DND-41 (cell line): ENCODE data around the gene CALCB.

Experiments used
- ATAC-seq: fragments of 200-7000 bp; cut with Tn5 transposase; 3 replicates; pipeline ENCODE4 v1.9.1; 2021; ENCODE audit warnings: low read depth; ENCODE audit not compliant: insufficient read depth
- DNase-seq: peaks from one replicate; pipeline ENCODE4 v3.0.0-alpha.2; 2020
- H2AFZ ChIP-seq: 2 replicates; pipeline ENCODE4 v1.6.0; 2012; ENCODE audit warnings: low read depth, low read length
- H3K27ac ChIP-seq: 2 replicates; pipeline ENCODE4 v1.5.1; 2012; ENCODE audit warnings: low read length, inconsistent platforms
- H3K27me3 ChIP-seq: fragments of 200-600 bp; sonication (generic); 2 replicates; pipeline ENCODE4 v1.6.0; 2012; ENCODE audit warnings: low read length, mild to moderate bottlenecking, inconsistent platforms; ENCODE audit not compliant: insufficient read depth, poor library complexity
- H3K36me3 ChIP-seq: 2 replicates; pipeline ENCODE4 v1.5.1; 2012; ENCODE audit warnings: low read length, inconsistent platforms; ENCODE audit not compliant: insufficient read depth
- H3K4me1 ChIP-seq: 2 replicates; pipeline ENCODE4 v1.5.1; 2012; ENCODE audit warnings: mild to moderate bottlenecking, low read length; ENCODE audit not compliant: insufficient read depth
- H3K4me2 ChIP-seq: 2 replicates; pipeline ENCODE4 v1.6.0; 2012; ENCODE audit warnings: mild to moderate bottlenecking, moderate library complexity, low read length, inconsistent platforms; ENCODE audit not compliant: insufficient read depth
- H3K4me3 ChIP-seq, 2 experiments: fragments of 200-600 bp in 1 of 2; shearing (Covaris generic) in 1 of 2; 2 replicates each; pipeline ENCODE4 v1.5.1; 2012 to 2016; ENCODE audit warnings: inconsistent platforms in 2 of 2, low read length in 2 of 2, mild to moderate bottlenecking in 2 of 2, low read depth in 1 of 2, moderate library complexity in 1 of 2
- H3K79me2 ChIP-seq: 2 replicates; pipeline ENCODE4 v1.6.0; 2012; ENCODE audit warnings: low read length, inconsistent platforms; ENCODE audit not compliant: insufficient read depth
- H3K9ac ChIP-seq: 2 replicates; pipeline ENCODE4 v1.6.0; 2012; ENCODE audit warnings: low read depth, mild to moderate bottlenecking, inconsistent platforms, low read length, moderate library complexity
- H3K9me3 ChIP-seq: 2 replicates; pipeline ENCODE4 v1.5.1; 2012; ENCODE audit warnings: low read length, moderate library complexity, mild to moderate bottlenecking, inconsistent platforms; ENCODE audit not compliant: insufficient read depth, severe bottlenecking
- H4K20me1 ChIP-seq: 2 replicates; pipeline ENCODE4 v1.6.0; 2012; ENCODE audit warnings: low read length; ENCODE audit not compliant: insufficient read depth
- EZH2 ChIP-seq: IDR thresholded peaks from 3 replicates; pipeline ENCODE4 v1.6.1; 2012; ENCODE audit warnings: borderline replicate concordance, low read depth, mild to moderate bottlenecking, moderate library complexity, low read length, inconsistent platforms; ENCODE audit not compliant: severe bottlenecking
- TF ChIP-seq, protein P1 (sequence below): IDR thresholded peaks from 2 replicates; pipeline ENCODE4 v1.5.1; 2012; ENCODE audit warnings: borderline replicate concordance, low read length, moderate library complexity, mild to moderate bottlenecking; ENCODE audit not compliant: poor library complexity, severe bottlenecking; ENCODE audit errors: extremely low read depth

CALCB gene

DNA sequence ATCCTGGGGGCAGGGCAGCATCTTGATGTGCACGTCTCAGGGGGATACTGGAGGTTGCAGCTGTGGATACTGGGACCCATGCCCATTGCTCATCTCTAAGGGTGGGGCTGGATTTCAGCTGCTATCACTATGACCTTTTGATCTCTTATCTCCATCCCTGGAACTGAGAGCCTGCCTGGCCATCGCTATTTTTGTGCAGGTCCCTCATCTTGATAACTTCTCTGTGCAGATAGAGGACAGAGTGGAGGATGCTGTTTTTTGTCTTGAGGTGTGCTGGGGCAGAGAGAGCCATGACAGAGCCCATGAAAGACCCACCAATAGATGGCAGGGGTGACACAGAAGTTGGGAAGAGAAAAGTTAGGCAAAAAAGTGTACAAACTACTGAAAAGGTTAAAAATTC is 36.2 kb downstream of the CALCB start:
- Histone ChIP-seq H4K20me1 (no peaks in the 10 kb centered on the region), H3K4me1 (no peaks in the 10 kb centered on the region), H3K9me3 (no peaks in the 10 kb centered on the region), H3K9ac (no peak overlapping the region), H3K79me2 (no peaks in the 10 kb centered on the region), H2AFZ (no peak overlapping the region), H3K4me2 (no peak overlapping the region), H3K4me3 (no peak overlapping the region), H3K27me3 (peaks cover 12% of the 10 kb centered on the region), H3K27ac (no peak overlapping the region), H3K36me3 (no peaks in the 10 kb centered on the region)
- no peak for ATAC-seq
- TF ChIP-seq EZH2, result no peak
- TF ChIP-seq, protein P1, sequence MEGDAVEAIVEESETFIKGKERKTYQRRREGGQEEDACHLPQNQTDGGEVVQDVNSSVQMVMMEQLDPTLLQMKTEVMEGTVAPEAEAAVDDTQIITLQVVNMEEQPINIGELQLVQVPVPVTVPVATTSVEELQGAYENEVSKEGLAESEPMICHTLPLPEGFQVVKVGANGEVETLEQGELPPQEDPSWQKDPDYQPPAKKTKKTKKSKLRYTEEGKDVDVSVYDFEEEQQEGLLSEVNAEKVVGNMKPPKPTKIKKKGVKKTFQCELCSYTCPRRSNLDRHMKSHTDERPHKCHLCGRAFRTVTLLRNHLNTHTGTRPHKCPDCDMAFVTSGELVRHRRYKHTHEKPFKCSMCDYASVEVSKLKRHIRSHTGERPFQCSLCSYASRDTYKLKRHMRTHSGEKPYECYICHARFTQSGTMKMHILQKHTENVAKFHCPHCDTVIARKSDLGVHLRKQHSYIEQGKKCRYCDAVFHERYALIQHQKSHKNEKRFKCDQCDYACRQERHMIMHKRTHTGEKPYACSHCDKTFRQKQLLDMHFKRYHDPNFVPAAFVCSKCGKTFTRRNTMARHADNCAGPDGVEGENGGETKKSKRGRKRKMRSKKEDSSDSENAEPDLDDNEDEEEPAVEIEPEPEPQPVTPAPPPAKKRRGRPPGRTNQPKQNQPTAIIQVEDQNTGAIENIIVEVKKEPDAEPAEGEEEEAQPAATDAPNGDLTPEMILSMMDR, result no peak
- no peak for DNase-seq

DNA sequence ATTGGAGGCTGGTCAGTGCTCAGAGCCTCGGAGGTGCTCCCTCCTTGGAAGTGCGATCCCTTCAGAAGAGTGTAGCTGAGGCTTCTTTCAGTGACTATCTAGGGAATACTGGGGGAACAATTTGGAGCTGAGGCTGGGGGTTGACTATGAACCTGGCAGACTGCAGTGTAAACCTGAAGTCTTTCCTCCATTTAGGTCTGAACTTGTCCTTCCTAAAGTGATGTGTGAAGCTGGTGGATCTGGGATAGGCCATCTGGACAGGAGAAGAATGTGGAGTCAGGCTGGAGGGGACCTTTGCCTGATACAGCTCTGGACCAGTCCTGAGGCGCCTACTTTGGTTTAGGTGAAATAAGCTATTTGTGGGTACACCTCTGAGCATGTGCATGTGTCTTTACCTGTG is 37.8 kb downstream of the CALCB start:
- H3K9me3 ChIP-seq, result no peaks in the 10 kb centered on the region
- H4K20me1 ChIP-seq, result no peaks in the 10 kb centered on the region
- no peak overlapping the region for H3K9ac ChIP-seq
- no peak for DNase-seq
- TF ChIP-seq EZH2, result no peak
- TF ChIP-seq, protein P1, result no peak
- no peak for ATAC-seq
- no peak overlapping the region for H3K4me3 ChIP-seq
- H3K4me2 ChIP-seq, result no peak overlapping the region
- H2AFZ ChIP-seq, result no peak overlapping the region
- H3K27me3 ChIP-seq, result peaks cover 9% of the 10 kb centered on the region
- no peak overlapping the region for H3K27ac ChIP-seq
- no peaks in the 10 kb centered on the region for H3K79me2 ChIP-seq
- H3K4me1 ChIP-seq, result no peaks in the 10 kb centered on the region
- H3K36me3 ChIP-seq, result no peaks in the 10 kb centered on the region

- no peak for ATAC-seq
- Histone ChIP-seq H3K4me1 (no peaks in the 10 kb centered on the region), H3K9ac (no peak overlapping the region), H3K4me3 (no peak overlapping the region), H3K27me3 (peaks cover 12% of the 10 kb centered on the region), H4K20me1 (no peaks in the 10 kb centered on the region), H2AFZ (no peak overlapping the region), H3K4me2 (no peak overlapping the region), H3K79me2 (no peaks in the 10 kb centered on the region), H3K9me3 (no peaks in the 10 kb centered on the region), H3K27ac (no peak overlapping the region), H3K36me3 (no peaks in the 10 kb centered on the region)
- no peak for DNase-seq
- TF ChIP-seq, protein P1, result no peak
- no peak for TF ChIP-seq EZH2
Measured at GRCh38 chr11:15112131-15112541, 38.7 kb downstream of the CALCB start.

DNA sequence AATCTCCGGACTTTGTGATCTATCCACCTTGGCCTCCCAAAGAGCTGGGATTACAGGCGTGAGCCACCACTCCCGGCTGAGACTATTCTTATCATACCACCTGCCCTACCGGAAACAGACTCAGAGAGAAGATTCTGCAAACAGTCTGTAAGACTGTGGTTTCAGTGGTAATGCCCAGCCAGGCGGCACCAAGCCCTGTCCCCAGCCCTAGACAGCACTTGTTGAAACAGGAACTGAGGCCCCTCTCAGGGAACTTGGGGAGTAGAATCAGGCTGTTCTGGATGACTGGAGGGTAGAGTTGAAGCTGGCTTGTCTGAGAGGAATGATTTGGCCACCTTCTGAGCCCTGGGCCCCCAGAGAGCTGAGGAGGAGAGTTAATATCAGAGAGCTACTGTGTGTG is 40.0 kb downstream of the CALCB start:
- Histone ChIP-seq H4K20me1 (no peaks in the 10 kb centered on the region), H3K9me3 (no peaks in the 10 kb centered on the region), H3K27me3 (peaks cover 16% of the 10 kb centered on the region), H2AFZ (no peak overlapping the region), H3K79me2 (no peaks in the 10 kb centered on the region), H3K4me2 (no peak overlapping the region), H3K9ac (no peak overlapping the region), H3K4me1 (no peaks in the 10 kb centered on the region), H3K4me3 (no peak overlapping the region), H3K27ac (no peak overlapping the region), H3K36me3 (no peaks in the 10 kb centered on the region)
- TF ChIP-seq EZH2, result no peak
- TF ChIP-seq, protein P1, result no peak
- ATAC-seq (peak; percentile 86), DNase-seq (peak; percentile 32)
